ENCODE results near the gene CALN1. TPM values are rescaled to one million over a fixed set of nuclear protein-coding genes. Genes with fewer than 3 reads are reported as not detected.
"Not testable (repeated sequence)": the region's sequence is repeated elsewhere in the genome, so short reads cannot be mapped to it uniquely, and the experiment has no call there.

Gene CALN1
- total RNA-seq, 2 donors from 2014 or later, result 0.05 TPM; not detected in 1

- DNase-seq (ENCODE audit: low spot score), result no peak
Measured at GRCh38 chr7:71868797-71869196, 543.3 kb downstream of the CALN1 start.

GRCh38 chr7:71867626-71868025 lies 544.5 kb downstream of the CALN1 start:
- no peak for DNase-seq (ENCODE audit: low spot score)

More at GRCh38 chr7:71868797-71869196, 543.3 kb downstream of the CALN1 start:
- intact Hi-C loops (cut with DNase I), result no loop called here

GRCh38 chr7:71865172-71865571 lies 547.0 kb downstream of the CALN1 start:
- intact Hi-C loops (cut with DNase I), result no loop called here
- DNase-seq (ENCODE audit: low spot score), result no peak

More at GRCh38 chr7:71867626-71868025, 544.5 kb downstream of the CALN1 start:
- intact Hi-C loops (cut with DNase I), result no loop called here

- no peak for DNase-seq (ENCODE audit: low spot score)
- intact Hi-C loops (cut with DNase I), result no loop called here
Measured at GRCh38 chr7:71864130-71864529, 548.0 kb downstream of the CALN1 start.

- intact Hi-C loops (cut with DNase I), result no loop called here
- DNase-seq (ENCODE audit: low spot score), result no peak
Measured at GRCh38 chr7:71860572-71860971, 551.6 kb downstream of the CALN1 start.

- intact Hi-C loops (cut with DNase I), result no loop called here
- no peak for DNase-seq (ENCODE audit: low spot score)
Measured at GRCh38 chr7:71857338-71857737, 554.8 kb downstream of the CALN1 start.

GRCh38 chr7:71854546-71855397 lies 557.4 kb downstream of the CALN1 start:
- no peak for DNase-seq (ENCODE audit: low spot score)
- intact Hi-C loops (cut with DNase I), result no loop called here

GRCh38 chr7:71851776-71852498 lies 560.2 kb downstream of the CALN1 start:
- intact Hi-C loops (cut with DNase I), result no loop called here
- DNase-seq (ENCODE audit: low spot score), result no peak

- intact Hi-C loops (cut with DNase I), result no loop called here
- DNase-seq (ENCODE audit: low spot score), result no peak
Measured at GRCh38 chr7:71846160-71846559, 566.0 kb downstream of the CALN1 start.

GRCh38 chr7:71843676-71844075 lies 568.5 kb downstream of the CALN1 start:
- no peak for DNase-seq (ENCODE audit: low spot score)
- intact Hi-C loops (cut with DNase I), result no loop called here

GRCh38 chr7:71842786-71843185 lies 569.4 kb downstream of the CALN1 start:
- intact Hi-C loops (cut with DNase I), result no loop called here
- DNase-seq (ENCODE audit: low spot score), result no peak

GRCh38 chr7:71842381-71842780 lies 569.8 kb downstream of the CALN1 start:
- intact Hi-C loops (cut with DNase I), result no loop called here
- no peak for DNase-seq (ENCODE audit: low spot score)

GRCh38 chr7:71835056-71835455 lies 577.1 kb downstream of the CALN1 start:
- no peak for DNase-seq (ENCODE audit: low spot score)
- intact Hi-C loops (cut with DNase I), result no loop called here

GRCh38 chr7:71829515-71829914 lies 582.6 kb downstream of the CALN1 start:
- DNase-seq (ENCODE audit: low spot score), result no peak
- intact Hi-C loops (cut with DNase I), result loop anchor here in 1 of 2 donors (10.0 kb wide), 1 partner anchor 65 kb away; no protein-coding TSS in a partner anchor

GRCh38 chr7:71828361-71828760 lies 583.8 kb downstream of the CALN1 start:
- intact Hi-C loops (cut with DNase I), result loop anchor here in 1 of 2 donors (10.0 kb wide), 1 partner anchor 64 kb away; no protein-coding TSS in a partner anchor
- DNase-seq (ENCODE audit: low spot score), result no peak

GRCh38 chr7:71826141-71826540 lies 586.0 kb downstream of the CALN1 start:
- intact Hi-C loops (cut with DNase I), result loop anchor here in 1 of 2 donors (10.0 kb wide), 1 partner anchor 61 kb away; no protein-coding TSS in a partner anchor
- DNase-seq (ENCODE audit: low spot score), result no peak

GRCh38 chr7:71824006-71824760 lies 588.0 kb downstream of the CALN1 start:
- intact Hi-C loops (cut with DNase I), result loop anchor here in 1 of 2 donors (10.0 kb wide), 1 partner anchor 59 kb away; no protein-coding TSS in a partner anchor
- no peak for DNase-seq (ENCODE audit: low spot score)

GRCh38 chr7:71822406-71822805 lies 589.7 kb downstream of the CALN1 start:
- intact Hi-C loops (cut with DNase I), result loop anchor here in 1 of 2 donors (10.0 kb wide), 1 partner anchor 58 kb away; no protein-coding TSS in a partner anchor
- DNase-seq (ENCODE audit: low spot score), result not testable (repeated sequence)

- DNase-seq (ENCODE audit: low spot score), result no peak
- intact Hi-C loops (cut with DNase I), result no loop called here
Measured at GRCh38 chr7:71817916-71818315, 594.2 kb downstream of the CALN1 start.
